HG03159 (cell line): Measurements from ENCODE around the gene OR8S1.
"Not testable (repeated sequence)": the region's sequence is repeated elsewhere in the genome, so short reads cannot be mapped to it uniquely, and the experiment has no call there.

Experiments
- ATAC-seq: cut with Tn5 transposase; IDR thresholded peaks from one replicate; pipeline ENCODE4 v1.9.1; 2021; ENCODE audit warnings: mild to moderate bottlenecking, moderate library complexity; ENCODE audit not compliant: unreplicated experiment

OR8S1 gene

GRCh38 chr12:48553666-48554343, 28.4 kb downstream of the OR8S1 start:
- ATAC-seq, result not testable (repeated sequence)

DNA sequence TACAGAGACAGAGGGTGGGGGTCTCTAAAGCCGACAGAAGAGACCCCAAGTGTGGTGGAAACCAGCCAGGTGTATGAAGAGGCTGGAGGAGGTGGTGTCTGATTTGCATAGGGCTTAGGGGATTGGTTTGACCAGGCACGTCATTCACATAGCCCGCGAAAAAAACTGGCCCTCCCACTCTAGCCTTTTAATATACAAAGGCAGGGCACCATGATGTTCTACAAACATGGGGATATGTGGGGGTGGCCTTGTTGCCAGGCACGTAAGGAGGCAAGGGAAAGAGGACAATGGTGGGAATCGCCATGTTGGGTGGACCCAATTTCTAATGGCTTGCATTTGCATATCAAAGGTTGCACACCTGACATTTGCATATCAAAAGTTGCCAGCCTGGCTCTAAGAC, 31.2 kb downstream of the OR8S1 start:
- no peak for ATAC-seq

- ATAC-seq, result no peak
Observed at GRCh38 chr12:48557919-48558318, 32.5 kb downstream of the OR8S1 start.

DNA sequence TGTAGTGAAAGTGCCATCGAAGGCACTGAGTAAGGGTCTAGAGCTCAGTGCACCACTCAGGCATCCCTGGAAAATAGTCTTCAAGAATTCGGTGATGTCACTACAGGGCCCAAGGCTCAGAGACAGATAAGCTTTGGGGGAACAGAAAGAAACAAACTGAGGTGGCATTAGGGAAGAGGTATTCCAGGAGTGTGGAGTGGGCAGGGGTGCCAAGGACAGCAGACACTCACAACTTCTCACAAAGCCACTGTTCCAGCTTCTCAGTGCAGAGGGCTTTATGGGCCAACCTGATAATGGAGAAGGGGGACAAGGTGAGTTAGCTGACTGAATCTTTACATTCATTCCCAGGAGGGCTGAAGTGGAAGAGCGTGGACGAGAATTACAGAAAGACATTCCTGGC, 42.3 kb downstream of the OR8S1 start:
- ATAC-seq, result no peak

- no peak for ATAC-seq
Observed at GRCh38 chr12:48569946-48570345, 44.5 kb downstream of the OR8S1 start, which contains the start of gene LALBA. Gene LALBA, minus strand, starts transcription at chr12:48570046. Its CDS starts 26 bp downstream, at chr12:48570020.

GRCh38 chr12:48572326-48572725, 46.9 kb downstream of the OR8S1 start:
- no peak for ATAC-seq
